T follicular helper cell (primary cell): Measurements from ENCODE around the gene FAM24B.
"Not testable (repeated sequence)": the region's sequence is repeated elsewhere in the genome, so short reads cannot be mapped to it uniquely, and the experiment has no call there.

Source experiments
- DNase-seq: peaks from one replicate; pipeline ENCODE4 v3.0.0-alpha.2; 2020; ENCODE audit warnings: low read depth

FAM24B gene

GRCh38 chr10:122858042-122858441 lies 21.3 kb downstream of the FAM24B start:
- not testable (repeated sequence) for DNase-seq

- DNase-seq: no peak
Measured at GRCh38 chr10:122856902-122857301, 22.5 kb downstream of the FAM24B start.

DNA sequence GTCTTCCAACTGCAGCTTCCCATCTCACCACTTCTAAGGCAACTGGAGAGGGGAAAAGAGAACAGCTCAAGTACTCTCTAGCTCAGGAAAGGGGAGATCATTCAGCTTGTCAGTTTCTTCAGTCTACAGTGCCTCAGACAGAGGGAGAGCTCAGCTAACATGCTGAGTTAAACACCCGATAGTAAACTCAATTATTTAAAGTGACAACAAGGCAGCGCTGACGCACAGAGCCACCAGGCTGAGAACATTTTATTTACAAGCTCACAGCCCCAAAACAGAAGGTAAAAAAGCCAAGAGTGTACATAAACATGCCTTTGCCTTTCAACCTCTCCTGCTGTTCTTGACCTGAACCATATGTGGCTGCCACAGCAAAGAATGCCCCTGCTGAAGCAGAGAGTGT lies 23.6 kb downstream of the FAM24B start:
- DNase-seq: no peak

DNA sequence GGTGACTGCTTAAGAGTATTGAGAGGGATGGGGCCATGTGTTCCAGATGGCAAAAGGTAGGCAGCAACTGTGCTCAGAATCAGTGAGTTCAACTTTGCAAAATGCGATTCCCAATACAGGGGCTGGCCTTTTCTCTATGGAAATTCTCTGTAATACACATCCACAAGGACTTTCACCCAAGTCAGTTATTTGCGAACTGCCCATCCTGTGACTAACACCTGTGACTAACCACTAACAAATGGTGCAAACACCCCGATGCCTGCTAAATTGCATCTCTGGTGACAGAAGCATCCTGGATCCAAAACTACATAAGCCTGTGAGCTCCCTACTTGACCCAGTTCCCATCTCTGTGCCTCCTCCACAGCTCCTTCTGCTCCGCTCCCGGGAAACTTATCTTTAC lies 24.7 kb downstream of the FAM24B start:
- DNase-seq: no peak

DNA sequence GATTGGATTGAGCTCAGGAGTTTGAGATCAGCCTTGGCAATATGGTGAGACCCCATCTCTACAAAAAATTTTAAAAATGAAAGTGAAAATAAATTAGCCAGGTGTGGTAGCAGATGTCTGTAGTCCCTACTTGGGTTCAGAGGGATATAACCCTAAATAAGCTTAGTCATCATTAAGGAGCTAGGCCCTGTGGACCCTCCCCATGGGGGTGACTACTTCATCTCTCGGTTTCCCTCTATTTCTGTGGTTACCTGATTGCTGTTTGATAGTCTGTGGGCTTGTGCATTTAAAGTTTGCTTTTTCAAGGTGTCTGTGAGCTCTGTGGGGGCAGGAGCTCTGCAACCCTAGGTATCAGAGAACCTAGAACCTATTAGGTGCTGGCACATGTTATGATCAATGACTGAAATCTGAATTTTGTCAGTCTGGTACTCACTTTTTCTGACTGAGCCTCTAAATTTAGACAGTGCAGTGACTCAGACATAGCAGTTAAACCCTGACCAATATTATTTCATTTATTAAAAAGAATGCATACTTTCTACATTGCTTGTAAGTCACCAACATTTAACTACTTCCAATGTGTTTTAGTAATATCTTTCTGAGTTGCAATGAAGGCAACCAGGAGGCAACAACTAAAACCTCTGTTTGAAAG lies 25.6 kb downstream of the FAM24B start:
- DNase-seq: no peak

DNA sequence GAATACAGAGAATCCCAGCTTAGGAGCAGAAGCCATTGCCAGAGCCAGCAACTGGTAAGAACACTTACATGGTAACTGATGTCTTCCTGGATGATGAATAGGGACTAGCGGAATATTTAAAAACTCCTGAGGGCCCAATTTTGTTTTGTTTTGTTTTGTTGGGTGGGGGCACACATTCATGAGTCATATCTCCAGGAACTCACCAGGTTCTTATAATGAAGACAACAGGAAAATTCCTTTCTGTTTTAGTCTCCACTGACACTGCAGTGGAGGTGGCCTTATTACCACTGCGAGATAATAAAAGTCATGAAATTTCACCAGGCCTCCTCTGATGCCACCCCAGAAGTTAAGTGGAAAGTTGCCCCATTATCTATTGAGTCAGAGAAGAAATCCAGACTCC lies 27.1 kb downstream of the FAM24B start:
- DNase-seq: no peak

GRCh38 chr10:122850705-122851640 lies 28.4 kb downstream of the FAM24B start:
- no peak for DNase-seq

- no peak for DNase-seq
Measured at GRCh38 chr10:122849900-122850605, 29.3 kb downstream of the FAM24B start.

DNA sequence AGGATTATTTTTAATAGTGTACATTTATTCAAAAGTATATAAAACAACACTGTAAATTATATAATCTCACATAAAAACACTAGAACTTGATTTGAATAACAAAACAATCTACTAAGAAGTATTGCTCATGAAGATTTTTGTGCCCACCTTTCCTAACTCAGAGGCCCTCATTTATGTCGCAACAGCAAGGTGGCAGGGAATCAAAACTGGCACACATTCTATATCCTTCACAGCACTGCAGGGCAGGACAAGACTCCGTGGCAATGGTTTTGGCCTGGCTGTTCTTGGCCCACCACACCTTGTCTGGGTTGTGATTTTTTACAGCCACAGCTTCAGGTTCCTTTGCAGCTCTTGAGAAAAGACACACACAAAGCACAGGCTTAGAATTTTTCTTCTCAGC lies 30.3 kb downstream of the FAM24B start:
- DNase-seq: no peak

GRCh38 chr10:122847782-122848604 lies 31.4 kb downstream of the FAM24B start:
- no peak for DNase-seq

DNA sequence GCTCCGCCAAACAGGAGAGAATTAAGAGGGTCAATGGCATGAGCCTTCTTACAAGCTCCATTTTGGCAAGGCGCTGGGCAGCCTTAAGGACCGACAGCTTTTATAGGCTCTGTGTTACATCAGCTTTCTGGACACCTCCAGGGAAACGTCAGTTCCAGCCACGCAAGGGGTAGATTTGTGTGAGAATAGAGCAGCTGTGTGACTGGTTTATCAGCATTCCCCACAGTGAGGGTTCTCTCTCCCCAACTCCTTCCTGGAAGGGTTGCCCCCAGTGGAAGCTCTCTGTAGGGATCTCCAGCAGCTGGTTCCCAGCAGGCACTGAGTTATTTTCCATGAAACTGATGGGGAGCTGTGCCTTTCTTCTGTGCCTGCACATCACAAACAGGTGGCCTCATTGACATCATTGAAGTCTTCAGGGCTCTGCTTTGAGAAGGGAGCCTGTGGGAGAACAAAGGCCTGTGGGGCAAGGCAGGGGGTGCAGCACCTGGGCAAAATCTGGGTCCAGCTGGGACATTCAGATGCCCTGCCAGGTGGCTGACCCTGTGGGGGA lies 33.5 kb downstream of the FAM24B start, which contains the start of gene CUZD1:
Gene CUZD1, minus strand, starts transcription at position 75 of the 550 bp plus-strand sequence. Its CDS starts 14 bp downstream, at position 61.
- DNase-seq: no peak

GRCh38 chr10:122844146-122844545 lies 35.2 kb downstream of the FAM24B start:
- DNase-seq: no peak

GRCh38 chr10:122841569-122841968 lies 37.8 kb downstream of the FAM24B start:
- DNase-seq: no peak

GRCh38 chr10:122839505-122839904 lies 39.9 kb downstream of the FAM24B start:
- DNase-seq: no peak

GRCh38 chr10:122838880-122839279 lies 40.5 kb downstream of the FAM24B start:
- no peak for DNase-seq

- no peak for DNase-seq
Measured at GRCh38 chr10:122835908-122836307, 43.5 kb downstream of the FAM24B start.

DNA sequence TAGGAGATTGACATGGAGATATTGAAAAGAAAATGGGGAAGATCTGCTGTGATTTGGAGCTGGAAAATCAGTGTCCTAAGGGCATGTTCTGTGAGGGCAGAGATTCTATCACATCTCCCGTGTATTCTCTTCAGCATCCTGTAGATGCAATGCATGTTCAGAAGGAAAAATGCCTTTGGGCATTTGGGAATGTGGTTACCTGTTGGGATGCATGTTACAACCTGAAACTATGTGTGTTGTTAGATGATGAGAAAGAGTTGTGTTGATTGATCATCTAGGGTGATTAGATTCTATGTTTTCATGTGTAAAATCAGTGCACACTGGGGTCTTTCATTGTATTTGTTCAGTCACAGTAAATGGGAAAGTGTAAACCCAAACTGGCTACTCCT lies 48.4 kb downstream of the FAM24B start:
- no peak for DNase-seq

DNA sequence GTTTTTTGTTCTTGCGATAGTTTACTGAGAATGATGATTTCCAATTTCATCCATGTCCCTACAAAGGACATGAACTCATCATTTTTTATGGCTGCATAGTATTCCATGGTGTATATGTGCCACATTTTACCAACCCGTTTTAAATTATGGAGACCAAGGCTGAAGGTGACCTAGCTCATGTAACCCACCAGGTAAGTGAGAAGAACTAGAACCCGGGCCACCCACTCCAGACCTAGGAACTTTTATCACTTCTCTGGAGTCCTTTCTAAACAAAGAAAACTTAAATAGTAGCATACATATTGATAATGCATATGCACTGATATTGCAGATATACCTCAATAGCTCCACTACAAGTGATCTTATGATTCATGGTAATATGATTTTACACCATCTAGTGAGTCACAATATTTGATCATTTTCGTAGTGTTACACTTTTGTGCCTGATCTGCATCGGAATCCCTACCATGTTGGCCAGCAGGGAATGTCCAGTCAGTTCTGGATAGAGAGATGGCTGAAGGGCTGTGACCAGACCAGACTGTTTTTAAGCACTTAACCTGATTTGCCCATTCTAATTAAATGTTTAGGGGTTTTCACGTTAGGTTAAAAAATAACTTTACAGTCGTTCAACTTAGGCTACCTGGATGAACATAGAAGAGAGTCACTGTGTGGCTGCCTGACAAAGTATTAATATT lies 49.0 kb downstream of the FAM24B start:
- no peak for DNase-seq

DNA sequence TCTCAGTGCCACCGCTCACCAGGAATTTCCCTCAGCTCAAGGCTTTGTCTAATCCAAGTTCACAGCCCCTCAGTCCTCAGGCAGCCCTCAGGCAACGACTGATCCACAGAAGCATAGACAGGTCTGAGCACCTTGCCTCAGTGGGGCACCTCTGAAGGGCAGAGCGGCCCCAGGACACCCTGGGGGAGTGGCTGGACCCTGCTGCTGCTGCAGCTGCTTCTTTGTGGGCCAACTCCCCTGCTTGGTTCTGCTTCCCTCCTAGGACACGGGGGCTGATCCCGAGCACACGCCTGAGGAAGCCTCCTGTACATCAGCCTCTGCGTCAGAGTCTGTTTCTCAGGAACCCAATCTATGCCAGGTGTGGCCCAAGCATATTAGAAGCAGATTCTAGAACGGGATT lies 49.9 kb downstream of the FAM24B start:
- no peak for DNase-seq

DNA sequence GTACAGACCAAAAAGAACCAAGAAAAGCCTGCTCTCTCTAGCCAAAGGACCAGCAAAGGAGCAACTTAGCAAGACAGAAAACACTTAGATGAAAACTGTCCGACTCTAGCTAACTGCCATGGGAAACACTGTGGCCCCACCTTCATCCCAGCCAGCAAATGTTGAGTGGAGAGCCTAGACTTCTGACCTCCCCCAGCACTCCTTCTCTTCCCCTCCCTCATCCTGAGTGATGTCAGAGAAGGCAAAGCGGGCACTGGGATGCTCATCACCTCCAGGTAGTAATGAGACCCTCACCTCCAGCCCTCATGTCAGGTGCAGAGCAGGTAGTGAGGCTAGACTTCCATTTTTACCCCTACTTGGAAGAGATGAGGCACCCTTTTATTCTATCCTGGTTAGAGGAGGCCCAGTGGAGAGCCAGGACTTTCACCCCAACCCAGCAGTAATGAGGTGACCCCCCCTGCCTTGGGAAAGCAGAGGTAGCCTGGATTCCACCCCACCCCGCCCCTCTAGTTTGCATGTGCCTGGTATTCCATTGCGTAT lies 50.6 kb downstream of the FAM24B start:
- DNase-seq: no peak
